ENCODE results near the gene AKIRIN2.
"Not testable (repeated sequence)": the region's sequence is repeated elsewhere in the genome, so short reads cannot be mapped to it uniquely, and the experiment has no call there.

The AKIRIN2 gene

GRCh38 chr6:87718662-87719433, 16.8 kb upstream of the AKIRIN2 start:
- DNase-seq (ENCODE audit: low spot score), result peak; percentile 7

- no peak for DNase-seq (ENCODE audit: low spot score)
These were observed 15.0 kb upstream of the AKIRIN2 start for GRCh38 chr6:87716928-87717614.

- DNase-seq (ENCODE audit: low spot score), result no peak
These were observed 12.2 kb upstream of the AKIRIN2 start for GRCh38 chr6:87714093-87714842.

- not testable (repeated sequence) for DNase-seq (ENCODE audit: low spot score)
These were observed 10.7 kb upstream of the AKIRIN2 start for GRCh38 chr6:87712713-87713112.

GRCh38 chr6:87710090-87710489, 8.1 kb upstream of the AKIRIN2 start:
- DNase-seq (ENCODE audit: low spot score), result no peak

- not testable (repeated sequence) for DNase-seq (ENCODE audit: low spot score)
These were observed 6.8 kb upstream of the AKIRIN2 start for GRCh38 chr6:87708581-87709427.

GRCh38 chr6:87706187-87706966, 4.3 kb upstream of the AKIRIN2 start:
- no peak for DNase-seq (ENCODE audit: low spot score)

GRCh38 chr6:87705070-87705691, 3.1 kb upstream of the AKIRIN2 start:
- no peak for DNase-seq (ENCODE audit: low spot score)

- not testable (repeated sequence) for DNase-seq (ENCODE audit: low spot score)
These were observed 1.0 kb upstream of the AKIRIN2 start for GRCh38 chr6:87703039-87703438.

- DNase-seq (ENCODE audit: low spot score), result no peak
These were observed 534 bp upstream of the AKIRIN2 start for GRCh38 chr6:87702589-87702945.

- no peak for DNase-seq (ENCODE audit: low spot score)
These were observed 723 bp downstream of the AKIRIN2 start for GRCh38 chr6:87701344-87701675.

- DNase-seq (ENCODE audit: low spot score), result peak; percentile 45
These were observed 1.4 kb downstream of the AKIRIN2 start for GRCh38 chr6:87700397-87701343.

GRCh38 chr6:87699576-87699975, 2.5 kb downstream of the AKIRIN2 start:
- no peak for DNase-seq (ENCODE audit: low spot score)

- DNase-seq (ENCODE audit: low spot score), result no peak
These were observed 3.5 kb downstream of the AKIRIN2 start for GRCh38 chr6:87698547-87699006.

- no peak for DNase-seq (ENCODE audit: low spot score)
These were observed 4.2 kb downstream of the AKIRIN2 start for GRCh38 chr6:87697581-87698546.

- DNase-seq (ENCODE audit: low spot score), result not testable (repeated sequence)
These were observed 5.2 kb downstream of the AKIRIN2 start for GRCh38 chr6:87696817-87697216.

- DNase-seq (ENCODE audit: low spot score), result no peak
These were observed 9.9 kb downstream of the AKIRIN2 start for GRCh38 chr6:87692086-87692485.

GRCh38 chr6:87690441-87690840, 11.6 kb downstream of the AKIRIN2 start:
- DNase-seq (ENCODE audit: low spot score), result no peak

All from CD4-positive, alpha-beta T cell treated with Interleukin-6 at 100 ng/mL for 8 hours (primary cell).